DOHH2 (cell line): ENCODE results near the gene PTH2.

Experiments
- H3F3A ChIP-seq: fragments of 200-600 bp; sonication (generic), shearing (Covaris generic); 2 replicates; pipeline ENCODE4 v1.6.0; 2016; ENCODE audit warnings: antibody characterized with exemption, mild to moderate bottlenecking; ENCODE audit not compliant: control insufficient read depth, insufficient read depth
- H3K27ac ChIP-seq: fragments of 200-600 bp; sonication (generic); 2 replicates; pipeline ENCODE4 v1.5.1; 2014; ENCODE audit warnings: low read depth, mild to moderate bottlenecking, low read length, moderate library complexity
- H3K27me3 ChIP-seq: fragments of 200-600 bp; sonication (generic); 2 replicates; pipeline ENCODE4 v1.6.1; 2014; ENCODE audit warnings: mild to moderate bottlenecking, low read length, mixed read lengths; ENCODE audit not compliant: control insufficient read depth
- H3K36me3 ChIP-seq: fragments of 200-600 bp; sonication (generic); 2 replicates; pipeline ENCODE4 v1.6.1; 2014; ENCODE audit warnings: mild to moderate bottlenecking, low read length, moderate library complexity, mixed read lengths; ENCODE audit not compliant: control insufficient read depth
- H3K4me1 ChIP-seq: fragments of 200-600 bp; sonication (generic); 2 replicates; pipeline ENCODE4 v1.6.1; 2014; ENCODE audit warnings: mild to moderate bottlenecking, low read length, mixed read lengths; ENCODE audit not compliant: control insufficient read depth
- H3K4me2 ChIP-seq: fragments of 200-600 bp; sonication (generic); 2 replicates; pipeline ENCODE4 v1.6.0; 2014; ENCODE audit warnings: mild to moderate bottlenecking, low read length, moderate library complexity
- H3K4me3 ChIP-seq: fragments of 200-600 bp; sonication (generic); 2 replicates; pipeline ENCODE4 v1.5.1; 2014; ENCODE audit warnings: mild to moderate bottlenecking, low read length, mixed read lengths
- H3K79me2 ChIP-seq: fragments of 200-600 bp; sonication (generic); 2 replicates; pipeline ENCODE4 v1.6.1; 2014; ENCODE audit warnings: mild to moderate bottlenecking, low read length, mixed read lengths; ENCODE audit not compliant: control insufficient read depth
- H3K9me2 ChIP-seq: fragments of 200-600 bp; sonication (generic); replicated peaks from 2 replicates; pipeline ENCODE4 v1.6.1; 2014; ENCODE audit warnings: mild to moderate bottlenecking, low read length, mixed read lengths; ENCODE audit not compliant: control insufficient read depth
- H3K9me3 ChIP-seq: fragments of 200-600 bp; sonication (generic); 2 replicates; pipeline ENCODE4 v1.6.1; 2014; ENCODE audit warnings: antibody characterized with exemption, low read length, mixed read lengths; ENCODE audit not compliant: control insufficient read depth, insufficient read depth
- H4K20me1 ChIP-seq: fragments of 200-600 bp; sonication (generic); 2 replicates; pipeline ENCODE4 v1.6.0; 2014; ENCODE audit warnings: low read depth, mild to moderate bottlenecking, antibody characterized with exemption, low read length, moderate library complexity; ENCODE audit not compliant: control insufficient read depth, insufficient read depth
- EZH2phosphoT487 ChIP-seq: fragments of 200-600 bp; sonication (generic); IDR thresholded peaks from 2 replicates; pipeline ENCODE4 v1.6.1; 2017; ENCODE audit warnings: borderline replicate concordance, mild to moderate bottlenecking, antibody characterized with exemption, low read length, moderate library complexity, mixed read lengths
- TF ChIP-seq, protein P1 (sequence below): fragments of 200-600 bp; sonication (generic); IDR thresholded peaks from one replicate; pipeline ENCODE4 v1.5.1; 2014; ENCODE audit warnings: antibody characterized with exemption, mild to moderate bottlenecking, low read depth, low read length; ENCODE audit not compliant: poor library complexity, severe bottlenecking

Gene PTH2

DNA sequence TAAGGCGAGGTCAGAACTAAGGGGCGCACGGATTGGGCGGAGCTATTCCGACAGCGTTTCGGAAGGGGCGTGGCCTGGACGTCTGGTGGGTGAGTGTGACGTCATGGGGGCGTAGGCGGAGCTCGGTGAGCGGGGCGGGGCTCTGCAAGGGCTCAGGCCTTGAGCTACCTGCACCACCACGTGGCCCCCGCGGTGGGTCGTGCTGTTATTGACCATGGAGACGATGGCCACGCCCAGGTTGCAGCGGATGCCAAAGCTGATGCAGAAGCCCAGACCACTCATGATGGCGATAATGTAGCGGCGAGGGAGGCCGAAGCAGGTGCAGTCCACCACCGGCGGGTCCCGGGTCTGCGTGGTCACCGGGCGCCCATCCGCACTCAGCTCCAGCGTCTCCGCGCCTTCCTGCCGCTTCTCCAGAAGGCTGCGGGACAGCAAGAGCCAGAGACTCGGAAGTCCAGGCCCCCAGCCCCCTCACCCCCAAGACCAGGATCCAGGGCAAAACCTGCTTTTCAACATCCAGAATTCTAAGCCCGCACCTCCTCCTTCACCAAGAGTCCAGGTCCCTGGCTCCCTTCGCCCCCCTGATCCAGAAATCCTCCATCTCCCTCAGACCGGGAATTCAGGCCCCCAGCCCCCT is 13.3 kb upstream of the PTH2 start:
- Histone ChIP-seq H3K27ac (no peak overlapping the region), H3K9me3 (no peaks in the 10 kb centered on the region), H3K36me3 (no peaks in the 10 kb centered on the region), H3K4me1 (peaks cover 8% of the 10 kb centered on the region), H3K79me2 (no peaks in the 10 kb centered on the region), H3K27me3 (peaks cover 46% of the 10 kb centered on the region), H3F3A (no peaks in the 10 kb centered on the region), H4K20me1 (no peaks in the 10 kb centered on the region), H3K9me2 (no peaks in the 10 kb centered on the region), H3K4me2 (peak overlapping the region; percentile 11; the same call in 1 of the 2 replicates), H3K4me3 (no peak overlapping the region)
- no peak for TF ChIP-seq EZH2phosphoT487
- TF ChIP-seq, protein P1, sequence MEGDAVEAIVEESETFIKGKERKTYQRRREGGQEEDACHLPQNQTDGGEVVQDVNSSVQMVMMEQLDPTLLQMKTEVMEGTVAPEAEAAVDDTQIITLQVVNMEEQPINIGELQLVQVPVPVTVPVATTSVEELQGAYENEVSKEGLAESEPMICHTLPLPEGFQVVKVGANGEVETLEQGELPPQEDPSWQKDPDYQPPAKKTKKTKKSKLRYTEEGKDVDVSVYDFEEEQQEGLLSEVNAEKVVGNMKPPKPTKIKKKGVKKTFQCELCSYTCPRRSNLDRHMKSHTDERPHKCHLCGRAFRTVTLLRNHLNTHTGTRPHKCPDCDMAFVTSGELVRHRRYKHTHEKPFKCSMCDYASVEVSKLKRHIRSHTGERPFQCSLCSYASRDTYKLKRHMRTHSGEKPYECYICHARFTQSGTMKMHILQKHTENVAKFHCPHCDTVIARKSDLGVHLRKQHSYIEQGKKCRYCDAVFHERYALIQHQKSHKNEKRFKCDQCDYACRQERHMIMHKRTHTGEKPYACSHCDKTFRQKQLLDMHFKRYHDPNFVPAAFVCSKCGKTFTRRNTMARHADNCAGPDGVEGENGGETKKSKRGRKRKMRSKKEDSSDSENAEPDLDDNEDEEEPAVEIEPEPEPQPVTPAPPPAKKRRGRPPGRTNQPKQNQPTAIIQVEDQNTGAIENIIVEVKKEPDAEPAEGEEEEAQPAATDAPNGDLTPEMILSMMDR, result no peak

DNA sequence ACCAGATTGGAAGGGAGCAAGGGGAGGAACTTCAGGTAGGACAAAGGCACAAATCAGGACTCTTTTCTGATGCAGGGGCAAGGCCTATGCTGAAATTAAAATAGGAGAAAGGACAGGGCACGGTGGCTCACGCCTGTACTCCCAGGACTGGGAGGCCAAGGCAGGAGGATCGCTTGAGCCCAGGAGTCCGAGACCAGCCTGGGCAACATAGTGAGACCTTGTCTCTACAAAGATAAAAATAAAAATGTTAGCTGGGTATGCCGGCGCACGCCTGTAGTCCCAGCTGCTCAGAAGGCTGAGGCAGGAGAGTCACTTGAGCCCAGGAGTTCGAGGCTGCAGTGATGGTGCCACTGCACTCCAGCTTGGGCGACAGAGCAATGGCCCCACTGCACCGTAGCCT is 12.4 kb upstream of the PTH2 start:
- no peak for TF ChIP-seq EZH2phosphoT487
- TF ChIP-seq, protein P1, result no peak
- Histone ChIP-seq H3K36me3 (no peaks in the 10 kb centered on the region), H4K20me1 (no peaks in the 10 kb centered on the region), H3K27ac (no peak overlapping the region), H3K4me1 (peaks cover 12% of the 10 kb centered on the region), H3K9me2 (no peaks in the 10 kb centered on the region), H3K4me2 (no peak overlapping the region), H3F3A (no peaks in the 10 kb centered on the region), H3K9me3 (no peaks in the 10 kb centered on the region), H3K4me3 (no peak overlapping the region), H3K27me3 (peaks cover 42% of the 10 kb centered on the region), H3K79me2 (no peaks in the 10 kb centered on the region)

DNA sequence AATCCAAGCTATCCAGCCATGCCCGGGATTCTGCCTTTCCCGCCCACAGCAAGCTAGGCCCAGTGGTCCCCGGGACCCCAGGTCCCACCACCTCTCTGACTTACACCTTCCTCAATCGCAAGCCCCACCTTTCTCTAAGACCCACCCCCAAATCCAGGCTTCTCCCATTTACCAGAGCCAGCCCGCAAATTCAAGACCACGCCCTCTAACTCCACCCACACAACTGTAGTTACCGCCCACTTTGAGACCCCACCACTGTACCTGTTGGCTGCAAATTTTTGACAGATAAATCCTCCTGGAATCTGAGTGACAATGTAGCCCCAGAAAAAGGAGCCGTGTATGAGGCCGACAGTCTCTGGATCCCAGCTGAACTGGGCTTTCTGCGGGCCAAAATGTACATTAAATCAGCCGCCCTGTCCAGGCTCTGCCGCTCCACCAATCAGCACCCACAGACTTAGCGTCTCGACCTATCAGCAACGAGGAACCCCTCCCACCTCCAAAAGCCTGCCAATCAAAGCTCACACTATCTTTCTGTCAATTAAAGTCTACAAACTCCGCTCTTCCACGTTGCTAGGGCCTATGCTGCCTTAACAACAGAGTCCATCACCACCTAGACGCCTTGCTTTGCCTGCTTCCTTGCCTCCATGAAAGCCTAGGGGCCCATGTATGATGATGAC is 11.8 kb upstream of the PTH2 start:
- TF ChIP-seq EZH2phosphoT487, result no peak
- TF ChIP-seq, protein P1, result no peak
- Histone ChIP-seq H3F3A (no peaks in the 10 kb centered on the region), H3K4me1 (peaks cover 19% of the 10 kb centered on the region), H3K27ac (no peak overlapping the region), H3K4me3 (no peak overlapping the region), H4K20me1 (no peaks in the 10 kb centered on the region), H3K9me3 (no peaks in the 10 kb centered on the region), H3K36me3 (no peaks in the 10 kb centered on the region), H3K27me3 (peaks cover 39% of the 10 kb centered on the region), H3K9me2 (no peaks in the 10 kb centered on the region), H3K79me2 (no peaks in the 10 kb centered on the region), H3K4me2 (no peak overlapping the region)
